IgD-negative memory B cell (primary cell): Measurements from ENCODE around the gene MUC4. TPM values are rescaled to one million over a fixed set of nuclear protein-coding genes. Genes with fewer than 3 reads are reported as not detected.
"Not testable (repeated sequence)": the region's sequence is repeated elsewhere in the genome, so short reads cannot be mapped to it uniquely, and the experiment has no call there.

Experiments
- H3K27ac Mint-ChIP-seq, 3 donors: one replicate each; pipeline ENCODE4 v1.8.0; 2020 to 2022; ENCODE audit warnings: mild to moderate bottlenecking in 3 of 3, mixed read lengths in 3 of 3, moderate library complexity in 1 of 3
- H3K27me3 Mint-ChIP-seq: one replicate; pipeline ENCODE4 v1.8.0; 2021; ENCODE audit warnings: mixed read lengths
- H3K36me3 Mint-ChIP-seq: one replicate; pipeline ENCODE4 v1.8.0; 2020; ENCODE audit warnings: mild to moderate bottlenecking, mixed read lengths
- H3K4me1 Mint-ChIP-seq, 3 donors: one replicate each; pipeline ENCODE4 v1.8.0; 2020 to 2022; ENCODE audit warnings: mixed read lengths in 3 of 3, mild to moderate bottlenecking in 1 of 3
- H3K4me3 Mint-ChIP-seq, 4 donors: one replicate each; pipeline ENCODE4 v1.8.0; 2020 to 2022; ENCODE audit warnings: mild to moderate bottlenecking in 4 of 4, mixed read lengths in 4 of 4, moderate library complexity in 3 of 4
- H3K9me3 Mint-ChIP-seq, 3 donors: one replicate each; pipeline ENCODE4 v1.8.0; 2020 to 2021; ENCODE audit warnings: mixed read lengths in 3 of 3, mild to moderate bottlenecking in 1 of 3
- polyA plus RNA-seq: library from polyadenylated mRNA; unstranded; fragments of 300-500 nt; fragmentation: Illumina TruSeq; gene quantifications from one replicate; pipeline ENCODE4 v1.2.3, GENCODE V29; 2021

The MUC4 gene
- polyA plus RNA-seq, 1 donor from 2014 or later = 0.01 TPM

DNA sequence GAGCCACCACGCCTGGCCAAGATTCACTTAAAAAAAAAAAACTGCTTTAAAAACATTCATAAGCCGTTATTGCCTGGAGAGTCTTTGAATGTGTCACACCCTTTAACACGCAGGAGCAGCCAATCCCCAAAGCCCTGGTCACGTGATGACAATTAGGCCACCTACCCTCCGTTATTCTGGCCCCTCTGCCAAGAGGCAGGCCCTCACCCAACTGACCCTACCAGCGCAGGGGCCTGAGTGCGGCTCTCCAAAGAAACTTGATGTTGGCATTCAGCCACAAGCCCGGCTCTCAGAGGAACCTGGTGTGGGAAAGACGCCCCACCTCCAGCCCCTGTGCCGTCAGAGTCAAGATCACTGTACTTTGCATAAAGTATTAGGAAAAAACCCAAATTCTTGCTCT, 11.6 kb upstream of the MUC4 start:
- Mint-ChIP-seq H3K27ac (no peak overlapping the region), H3K4me3 (no peak overlapping the region), H3K9me3 (no peaks in the 10 kb centered on the region), H3K36me3 (peaks cover 1% of the 10 kb centered on the region), H3K4me1 (peaks cover 0 to 1% (median 0%) of the 10 kb centered on the region in 3 donors), H3K27me3 (peaks cover 22% of the 10 kb centered on the region)

DNA sequence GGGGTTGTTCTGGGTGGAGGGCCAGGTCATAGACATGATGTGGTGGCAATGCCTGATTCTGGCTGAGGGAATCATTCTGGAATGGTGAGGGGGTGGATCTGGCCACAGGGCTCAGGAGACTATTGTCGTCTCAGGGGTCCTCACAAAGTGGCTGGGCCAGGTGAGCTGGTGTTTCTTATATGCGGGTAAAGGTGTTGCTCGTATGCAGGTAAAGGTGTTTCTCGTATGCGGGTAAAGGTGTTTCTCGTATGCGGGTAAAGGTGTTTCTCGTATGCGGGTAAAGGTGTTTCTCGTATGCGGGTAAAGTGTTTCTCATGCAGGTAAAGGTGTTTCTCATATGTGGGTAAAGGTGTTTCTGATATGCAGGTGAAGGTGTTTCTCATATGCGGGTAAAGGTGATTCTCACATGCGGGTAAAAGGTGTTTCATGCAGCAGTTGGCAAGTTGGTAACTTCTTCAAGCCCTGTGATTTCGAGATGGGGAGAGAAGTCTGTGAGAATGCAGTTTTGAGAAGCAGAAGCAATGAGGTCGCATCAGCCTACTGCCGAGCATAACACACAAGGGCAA, 10.5 kb upstream of the MUC4 start:
- Mint-ChIP-seq H3K27me3 (peaks cover 22% of the 10 kb centered on the region), H3K9me3 (no peaks in the 10 kb centered on the region), H3K36me3 (peaks cover 1% of the 10 kb centered on the region), H3K4me3 (no peak overlapping the region), H3K4me1 (no peaks in the 10 kb centered on the region), H3K27ac (no peak overlapping the region)

DNA sequence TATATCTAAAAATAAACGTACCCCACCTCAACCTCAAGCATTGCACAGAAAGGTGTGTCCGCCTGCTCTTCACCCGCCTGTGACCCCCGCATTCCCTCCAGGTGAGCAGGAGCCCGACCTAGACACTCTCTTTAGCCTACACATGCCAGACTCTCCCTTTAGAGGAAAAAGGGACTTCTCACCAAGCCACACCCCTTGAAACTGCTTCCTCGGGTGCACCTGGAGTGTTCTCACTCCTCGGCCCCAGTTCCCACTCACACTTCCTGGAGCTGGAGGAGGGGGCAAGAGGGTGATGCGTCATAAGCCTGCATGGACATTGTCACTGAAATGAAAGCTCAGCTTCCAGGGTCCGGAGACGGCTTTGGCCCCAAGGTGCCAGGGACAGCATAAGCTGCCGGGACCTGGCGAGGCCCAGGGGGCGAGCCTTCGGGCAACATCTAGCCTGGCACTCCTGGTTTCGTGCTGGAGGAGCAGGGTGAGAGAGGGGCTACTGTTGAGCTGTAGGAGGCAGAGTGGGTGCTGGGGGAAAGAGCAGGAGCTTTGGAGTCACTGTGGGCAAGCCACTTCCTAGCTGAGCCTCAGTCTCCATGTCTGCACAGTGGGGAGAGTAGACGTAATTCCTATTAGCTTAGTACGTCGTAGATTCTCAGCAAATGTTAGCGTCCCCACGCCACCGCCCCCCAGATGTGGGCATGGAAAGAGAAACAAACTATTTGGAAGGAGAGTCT, 9.8 kb upstream of the MUC4 start:
- H3K27ac Mint-ChIP-seq = no peak overlapping the region
- peaks cover 22% of the 10 kb centered on the region for H3K27me3 Mint-ChIP-seq
- peaks cover under 1% of the 10 kb centered on the region for H3K36me3 Mint-ChIP-seq
- no peaks in the 10 kb centered on the region for H3K4me1 Mint-ChIP-seq
- no peak overlapping the region for H3K4me3 Mint-ChIP-seq
- H3K9me3 Mint-ChIP-seq = no peaks in the 10 kb centered on the region

DNA sequence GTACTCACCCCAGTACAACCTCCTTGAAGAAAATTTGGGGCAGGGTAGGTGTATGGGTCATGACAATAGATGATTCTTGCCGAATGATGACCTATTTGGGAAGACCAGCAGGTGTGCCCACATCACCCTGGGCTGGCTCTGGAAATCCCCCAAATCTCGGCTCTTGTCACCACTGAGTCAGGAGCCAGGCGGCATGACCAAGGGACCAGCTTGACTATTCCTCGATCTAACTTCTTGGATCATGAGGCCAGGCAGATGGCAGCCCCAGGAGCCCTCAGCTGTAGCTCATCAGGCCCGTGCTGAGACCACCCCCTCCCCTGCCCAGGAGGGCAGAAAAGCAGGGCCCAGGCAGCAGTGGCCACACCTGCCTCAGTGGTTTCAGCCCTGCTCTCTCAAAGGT, 9.2 kb upstream of the MUC4 start:
- Mint-ChIP-seq H3K27me3 (peaks cover 22% of the 10 kb centered on the region), H3K9me3 (no peaks in the 10 kb centered on the region), H3K36me3 (no peaks in the 10 kb centered on the region), H3K4me1 (no peaks in the 10 kb centered on the region), H3K4me3 (no peak overlapping the region), H3K27ac (no peak overlapping the region)

- H3K4me3 Mint-ChIP-seq = no peak overlapping the region
- H3K27ac Mint-ChIP-seq = no peak overlapping the region
- H3K9me3 Mint-ChIP-seq = no peaks in the 10 kb centered on the region
- no peaks in the 10 kb centered on the region for H3K36me3 Mint-ChIP-seq
- no peaks in the 10 kb centered on the region for H3K4me1 Mint-ChIP-seq
- H3K27me3 Mint-ChIP-seq = peaks cover 21% of the 10 kb centered on the region
These were observed 8.5 kb upstream of the MUC4 start for GRCh38 chr3:195820186-195820585.

DNA sequence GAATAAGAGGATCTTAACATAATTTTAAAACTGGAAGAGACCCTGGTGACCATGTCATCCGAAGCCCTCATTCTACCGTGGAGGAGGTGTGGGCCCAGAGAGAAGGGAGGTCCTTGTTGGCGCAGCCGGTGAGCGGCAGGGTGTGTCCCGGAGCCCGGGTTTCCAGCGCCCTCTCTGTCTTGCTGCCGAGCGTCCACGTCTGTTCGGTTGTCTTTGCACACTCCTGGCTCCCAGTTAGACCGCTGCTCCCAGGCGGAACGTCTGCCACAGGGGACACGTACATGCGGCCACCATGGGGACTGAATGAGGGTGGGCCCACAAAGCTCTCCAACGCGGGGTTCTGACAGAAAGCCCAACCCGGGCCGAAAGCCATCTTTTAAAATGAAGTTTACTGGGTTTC, 6.6 kb upstream of the MUC4 start:
- Mint-ChIP-seq H3K9me3 (no peaks in the 10 kb centered on the region), H3K27ac (peak overlapping the region in 1 of 3 donors; percentile 39), H3K4me3 (no peak overlapping the region), H3K27me3 (peaks cover 16% of the 10 kb centered on the region), H3K4me1 (no peaks in the 10 kb centered on the region), H3K36me3 (no peaks in the 10 kb centered on the region)

DNA sequence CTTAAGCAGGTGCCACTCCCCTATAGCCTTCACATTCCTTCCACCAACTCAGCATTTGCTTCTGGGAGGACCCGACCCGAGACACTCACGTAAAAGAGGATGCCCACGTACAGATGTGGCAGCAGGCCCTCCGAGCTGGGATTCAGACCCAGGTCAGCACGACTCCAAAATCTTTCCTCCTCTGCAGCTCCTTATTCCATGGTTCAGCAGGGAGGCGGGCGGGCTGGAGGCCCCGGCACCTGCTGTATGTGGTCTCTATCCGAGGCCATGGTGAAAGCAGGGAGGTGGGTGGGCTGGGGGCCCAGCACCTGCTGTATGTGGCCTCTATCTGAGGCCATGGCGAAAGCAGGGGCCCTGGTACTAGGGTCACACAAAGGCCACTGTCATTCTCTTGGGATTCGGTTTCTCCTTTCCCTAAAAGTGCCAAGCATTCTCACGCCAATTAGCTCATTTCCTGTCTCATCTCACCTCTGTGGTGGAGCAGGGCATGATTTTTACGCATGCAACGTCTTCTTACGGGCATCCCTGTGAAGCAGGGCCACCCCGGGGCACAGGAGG, 5.9 kb upstream of the MUC4 start:
- Mint-ChIP-seq H3K27me3 (peaks cover 13% of the 10 kb centered on the region), H3K9me3 (no peaks in the 10 kb centered on the region), H3K4me3 (no peak overlapping the region), H3K4me1 (no peaks in the 10 kb centered on the region), H3K36me3 (no peaks in the 10 kb centered on the region), H3K27ac (peak overlapping the region in 1 of 3 donors; percentile 39)

GRCh38 chr3:195816276-195816913, 4.7 kb upstream of the MUC4 start:
- not testable (repeated sequence) for H3K4me1 Mint-ChIP-seq, H3K9me3 Mint-ChIP-seq, H3K4me3 Mint-ChIP-seq, H3K36me3 Mint-ChIP-seq, H3K27ac Mint-ChIP-seq, H3K27me3 Mint-ChIP-seq

- Mint-ChIP-seq H3K4me3 (no peak overlapping the region), H3K9me3 (no peaks in the 10 kb centered on the region), H3K4me1 (peaks cover 0 to 1% (median 0%) of the 10 kb centered on the region in 3 donors), H3K27me3 (peaks cover 10% of the 10 kb centered on the region), H3K36me3 (no peaks in the 10 kb centered on the region), H3K27ac (no peak overlapping the region)
These were observed 3.5 kb upstream of the MUC4 start for GRCh38 chr3:195815169-195815771.

- Mint-ChIP-seq H3K4me1 (peaks cover 0 to 1% (median 0%) of the 10 kb centered on the region in 3 donors), H3K4me3 (no peak overlapping the region), H3K36me3 (no peaks in the 10 kb centered on the region), H3K9me3 (no peaks in the 10 kb centered on the region), H3K27me3 (peaks cover 4% of the 10 kb centered on the region), H3K27ac (no peak overlapping the region)
These were observed 2.3 kb upstream of the MUC4 start for GRCh38 chr3:195813916-195814640.

DNA sequence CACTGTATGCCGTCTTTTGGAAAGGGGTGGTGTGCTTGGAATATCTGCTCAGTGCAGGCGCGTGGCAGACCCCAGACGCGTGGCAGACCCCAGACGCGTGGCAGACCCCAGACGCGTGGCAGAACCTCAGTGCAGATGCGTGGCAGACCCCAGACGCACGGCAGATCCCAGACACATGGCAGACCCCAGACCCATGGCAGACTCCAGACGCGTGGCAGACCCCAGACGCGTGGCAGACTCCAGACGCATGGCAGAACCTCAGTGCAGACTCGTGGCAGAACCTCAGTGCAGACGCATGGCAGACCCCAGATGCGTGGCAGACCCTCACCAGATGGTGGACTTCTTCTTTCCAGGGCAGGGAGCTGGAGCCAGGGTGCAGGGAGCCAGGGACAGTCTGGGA, 637 bp upstream of the MUC4 start:
- Mint-ChIP-seq H3K27ac (peak overlapping the region in 1 of 3 donors; percentile 23), H3K4me3 (no peak overlapping the region), H3K27me3 (peaks cover 6% of the 10 kb centered on the region), H3K4me1 (peaks cover 0 to 1% (median 0%) of the 10 kb centered on the region in 3 donors), H3K36me3 (no peaks in the 10 kb centered on the region), H3K9me3 (no peaks in the 10 kb centered on the region)

- Mint-ChIP-seq H3K27me3 (peaks cover 10% of the 10 kb centered on the region), H3K27ac (no peak overlapping the region), H3K9me3 (no peaks in the 10 kb centered on the region), H3K4me1 (peaks cover 0 to 5% (median 1%) of the 10 kb centered on the region in 3 donors), H3K4me3 (no peak overlapping the region), H3K36me3 (no peaks in the 10 kb centered on the region)
These were observed 1.3 kb downstream of the MUC4 start for GRCh38 chr3:195810455-195810845.

DNA sequence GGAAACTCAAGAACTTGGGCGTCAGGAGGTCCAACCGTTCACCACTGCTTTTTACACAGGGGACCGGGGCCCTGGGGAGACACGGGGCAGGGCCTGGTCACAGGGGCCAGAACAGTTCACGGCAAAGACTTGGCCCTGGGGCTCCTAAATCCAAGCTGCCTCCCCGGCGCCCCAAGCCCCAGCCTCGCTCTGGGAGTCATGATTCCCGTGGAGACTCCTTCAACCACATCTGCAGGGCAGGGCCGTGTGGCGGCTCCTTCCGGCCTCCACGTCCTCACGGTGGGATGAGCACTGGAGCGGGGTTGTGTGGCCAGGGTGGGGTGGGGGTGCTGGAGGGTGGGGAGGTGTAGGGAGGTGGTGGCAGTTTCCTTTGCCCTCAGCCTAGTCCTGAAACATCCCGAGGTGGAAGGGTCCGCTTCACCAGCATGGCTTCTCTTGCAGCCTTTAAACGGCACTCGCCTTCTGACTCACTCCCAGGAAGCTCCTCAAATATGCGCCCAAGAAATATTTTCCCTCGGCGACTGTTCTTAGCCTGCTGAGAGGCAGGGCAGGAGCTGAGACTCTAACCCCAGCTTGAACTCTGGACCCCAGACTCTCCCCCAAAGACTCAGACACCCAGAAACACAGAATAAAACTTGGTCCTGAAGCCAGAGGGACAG, 1.8 kb downstream of the MUC4 start:
- Mint-ChIP-seq H3K27ac (no peak overlapping the region), H3K27me3 (peaks cover 15% of the 10 kb centered on the region), H3K36me3 (no peaks in the 10 kb centered on the region), H3K4me3 (no peak overlapping the region), H3K9me3 (no peaks in the 10 kb centered on the region), H3K4me1 (peaks cover 0 to 5% (median 1%) of the 10 kb centered on the region in 3 donors)

- peaks cover 19% of the 10 kb centered on the region for H3K27me3 Mint-ChIP-seq
- H3K9me3 Mint-ChIP-seq = no peaks in the 10 kb centered on the region
- no peak overlapping the region for H3K4me3 Mint-ChIP-seq
- H3K36me3 Mint-ChIP-seq = no peaks in the 10 kb centered on the region
- no peak overlapping the region for H3K27ac Mint-ChIP-seq
- peaks cover 0 to 5% (median 1%) of the 10 kb centered on the region in 3 donors for H3K4me1 Mint-ChIP-seq
These were observed 2.4 kb downstream of the MUC4 start for GRCh38 chr3:195809291-195809785.
